K562 (cell line): ENCODE data around the gene WDR93. TPM values are rescaled to one million over a fixed set of nuclear protein-coding genes. Genes with fewer than 3 reads are reported as not detected.
A peak's percentile ranks its signal among the peaks of the same experiment; 100 is the strongest.

ENCODE experiments used
- ARID1B ChIP-seq: fragments of 450-650 bp; IDR thresholded peaks from 2 replicates; pipeline ENCODE4 v1.6.1; 2016; ENCODE audit warnings: antibody characterized with exemption, mild to moderate bottlenecking, inconsistent platforms
- DPF2 ChIP-seq: fragments of 450-650 bp; IDR thresholded peaks from 2 replicates; pipeline ENCODE4 v1.6.1; 2016
- HDAC6 ChIP-seq: IDR thresholded peaks from 2 replicates; pipeline ENCODE4 v1.6.1; 2012; ENCODE audit warnings: low read depth, mild to moderate bottlenecking, control low read depth, inconsistent platforms, low read length, moderate library complexity
- MTA2 ChIP-seq: fragments of 450-650 bp; IDR thresholded peaks from 2 replicates; pipeline ENCODE4 v1.6.1; 2016; ENCODE audit warnings: low read depth
- MYNN ChIP-seq, 2 experiments: sonication (generic); formaldehyde crosslinking in 1 of 2; IDR thresholded peaks; 2 replicates each; pipeline versions ENCODE4 v1.5.0 to v1.6.1; 2016 to 2020; ENCODE audit warnings: antibody characterized with exemption in 1 of 2, missing genetic modification reagents in 1 of 2
- NCOA4 ChIP-seq: fragments of 450-650 bp; IDR thresholded peaks from 2 replicates; pipeline ENCODE4 v1.6.1; 2018; ENCODE audit warnings: mild to moderate bottlenecking; ENCODE audit not compliant: partially characterized antibody
- RBM15 ChIP-seq: fragments of 200-400 bp; formaldehyde crosslinking; IDR thresholded peaks from 2 replicates; pipeline ENCODE4 v1.6.1; 2018; ENCODE audit warnings: mild to moderate bottlenecking, low read length, moderate library complexity; ENCODE audit not compliant: insufficient read depth
- SMARCE1 ChIP-seq: fragments of 450-650 bp; IDR thresholded peaks from 2 replicates; pipeline ENCODE4 v1.7.1; 2016; ENCODE audit warnings: mild to moderate bottlenecking
- SREBF2 ChIP-seq: sonication (generic); formaldehyde crosslinking; IDR thresholded peaks from 2 replicates; pipeline ENCODE4 v1.4.0; 2020; ENCODE audit warnings: mild to moderate bottlenecking, missing genetic modification reagents
- polyA plus RNA-seq, 8 experiments: library from polyadenylated mRNA; depleted of rRNA in 4 of 8; stranded (reverse) in 5 of 8; unstranded in 3 of 8; fragments of >200 nt; fragmentation: Nextera tagmentation in 2 of 8; fragmentation: Illumina TruSeq in 1 of 8; extraction: Ambion mirVana in 2 of 8; extraction: Trizol in 1 of 8; gene quantifications; 2 replicates each; pipeline versions ENCODE4 v1.2.1 to v1.2.3, GENCODE V29; 2011 to 2014; ENCODE audit warnings: inconsistent platforms in 1 of 8, missing spikeins in 1 of 8
- total RNA-seq, 7 experiments: library from RNA; depleted of rRNA in 6 of 7; stranded (reverse); fragments of >200 nt in 6 of 7; fragmentation: Illumina TruSeq in 2 of 7; extraction: Trizol in 2 of 7; gene quantifications; 2 replicates each; pipeline versions ENCODE4 v1.2.1 to v1.2.3, GENCODE V29; 2011 to 2021; ENCODE audit warnings: low replicate concordance in 1 of 7
- TF ChIP-seq, protein P1 (sequence below), 3 experiments: fragments of 200-800 bp in 1 of 3; fragments of 250-450 bp in 1 of 3; fragments of 450-650 bp in 1 of 3; sonication (Bioruptor Pico) in 1 of 3; sonication (Bioruptor generic) in 1 of 3; formaldehyde crosslinking in 1 of 3; IDR thresholded peaks; 2 replicates each; pipeline versions ENCODE4 v1.6.1 to v1.8.0; 2016 to 2022; ENCODE audit warnings: mild to moderate bottlenecking in 2 of 3, missing genetic modification characterization in 2 of 3, missing compliant biosample characterization in 1 of 3, moderate library complexity in 1 of 3
- TF ChIP-seq, protein P2 (sequence below): fragments of 250-450 bp; sonication (Bioruptor Pico); IDR thresholded peaks from 2 replicates; pipeline ENCODE4 v1.6.1; 2021; ENCODE audit warnings: mild to moderate bottlenecking
- TF ChIP-seq, protein P3 (sequence below): fragments of 200-800 bp; sonication (Bioruptor generic); IDR thresholded peaks from 2 replicates; pipeline ENCODE4 v1.6.1; 2017; ENCODE audit warnings: missing genetic modification characterization, missing compliant biosample characterization
- TF ChIP-seq, protein P4 (sequence below): fragments of 450-650 bp; formaldehyde crosslinking; IDR thresholded peaks from 2 replicates; pipeline ENCODE4 v1.4.0; 2020; ENCODE audit warnings: mild to moderate bottlenecking
- TF ChIP-seq, protein P5 (sequence below): fragments of 250-450 bp; sonication (Bioruptor Pico); IDR thresholded peaks from 2 replicates; pipeline ENCODE4 v1.8.0; 2021; ENCODE audit warnings: borderline replicate concordance, mild to moderate bottlenecking, moderate library complexity; ENCODE audit not compliant: poor library complexity, severe bottlenecking
- TF ChIP-seq, protein P6 (sequence below): sonication (generic); formaldehyde crosslinking; IDR thresholded peaks from 2 replicates; pipeline ENCODE4 v1.8.0; 2022; ENCODE audit warnings: mild to moderate bottlenecking, missing genetic modification reagents
- TF ChIP-seq, protein P7 (sequence below): sonication (generic); formaldehyde crosslinking; IDR thresholded peaks from 2 replicates; pipeline ENCODE4 v1.8.0; 2023; ENCODE audit warnings: mild to moderate bottlenecking, missing genetic modification reagents

Gene WDR93
- total and polyA plus RNA-seq, 9 of the 15 experiments (the other 6 are each of a cell fraction or from before 2014, with no cell fraction given): not detected

DNA sequence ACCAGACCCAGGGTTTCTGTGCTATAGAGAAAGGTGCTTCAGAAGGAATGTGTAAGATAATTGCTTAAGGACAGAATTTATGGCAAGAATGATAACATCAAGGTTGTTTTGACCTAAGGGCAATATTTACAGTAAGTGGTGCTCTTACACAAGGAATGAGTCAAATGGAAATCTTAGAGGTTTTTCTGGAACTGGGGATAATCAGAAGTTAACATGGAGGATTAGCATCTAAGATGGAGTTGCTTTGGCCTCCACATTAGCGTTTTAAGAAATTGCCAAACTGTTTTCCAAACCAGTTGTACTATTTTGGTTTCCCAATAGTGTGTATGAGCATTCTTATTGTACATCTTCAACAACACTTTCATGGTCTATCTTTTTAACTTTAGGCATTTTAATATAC lies 3.1 kb downstream of the WDR93 start (continued):
- TF ChIP-seq, protein P1, sequence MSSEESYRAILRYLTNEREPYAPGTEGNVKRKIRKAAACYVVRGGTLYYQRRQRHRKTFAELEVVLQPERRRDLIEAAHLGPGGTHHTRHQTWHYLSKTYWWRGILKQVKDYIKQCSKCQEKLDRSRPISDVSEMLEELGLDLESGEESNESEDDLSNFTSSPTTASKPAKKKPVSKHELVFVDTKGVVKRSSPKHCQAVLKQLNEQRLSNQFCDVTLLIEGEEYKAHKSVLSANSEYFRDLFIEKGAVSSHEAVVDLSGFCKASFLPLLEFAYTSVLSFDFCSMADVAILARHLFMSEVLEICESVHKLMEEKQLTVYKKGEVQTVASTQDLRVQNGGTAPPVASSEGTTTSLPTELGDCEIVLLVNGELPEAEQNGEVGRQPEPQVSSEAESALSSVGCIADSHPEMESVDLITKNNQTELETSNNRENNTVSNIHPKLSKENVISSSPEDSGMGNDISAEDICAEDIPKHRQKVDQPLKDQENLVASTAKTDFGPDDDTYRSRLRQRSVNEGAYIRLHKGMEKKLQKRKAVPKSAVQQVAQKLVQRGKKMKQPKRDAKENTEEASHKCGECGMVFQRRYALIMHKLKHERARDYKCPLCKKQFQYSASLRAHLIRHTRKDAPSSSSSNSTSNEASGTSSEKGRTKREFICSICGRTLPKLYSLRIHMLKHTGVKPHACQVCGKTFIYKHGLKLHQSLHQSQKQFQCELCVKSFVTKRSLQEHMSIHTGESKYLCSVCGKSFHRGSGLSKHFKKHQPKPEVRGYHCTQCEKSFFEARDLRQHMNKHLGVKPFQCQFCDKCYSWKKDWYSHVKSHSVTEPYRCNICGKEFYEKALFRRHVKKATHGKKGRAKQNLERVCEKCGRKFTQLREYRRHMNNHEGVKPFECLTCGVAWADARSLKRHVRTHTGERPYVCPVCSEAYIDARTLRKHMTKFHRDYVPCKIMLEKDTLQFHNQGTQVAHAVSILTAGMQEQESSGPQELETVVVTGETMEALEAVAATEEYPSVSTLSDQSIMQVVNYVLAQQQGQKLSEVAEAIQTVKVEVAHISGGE (CRISPR knock-in tag; IDR thresholded peaks at IDR 0.05): 0 out of 6 replicates have a peak, but pooled peaks of 1 of the 3 experiments have one; percentile 24
- no peak for TF ChIP-seq SMARCE1
- TF ChIP-seq, protein P2, sequence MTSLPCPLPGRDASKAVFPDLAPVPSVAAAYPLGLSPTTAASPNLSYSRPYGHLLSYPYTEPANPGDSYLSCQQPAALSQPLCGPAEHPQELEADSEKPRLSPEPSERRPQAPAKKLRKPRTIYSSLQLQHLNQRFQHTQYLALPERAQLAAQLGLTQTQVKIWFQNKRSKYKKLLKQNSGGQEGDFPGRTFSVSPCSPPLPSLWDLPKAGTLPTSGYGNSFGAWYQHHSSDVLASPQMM (CRISPR knock-in tag): no peak
- TF ChIP-seq, protein P3, sequence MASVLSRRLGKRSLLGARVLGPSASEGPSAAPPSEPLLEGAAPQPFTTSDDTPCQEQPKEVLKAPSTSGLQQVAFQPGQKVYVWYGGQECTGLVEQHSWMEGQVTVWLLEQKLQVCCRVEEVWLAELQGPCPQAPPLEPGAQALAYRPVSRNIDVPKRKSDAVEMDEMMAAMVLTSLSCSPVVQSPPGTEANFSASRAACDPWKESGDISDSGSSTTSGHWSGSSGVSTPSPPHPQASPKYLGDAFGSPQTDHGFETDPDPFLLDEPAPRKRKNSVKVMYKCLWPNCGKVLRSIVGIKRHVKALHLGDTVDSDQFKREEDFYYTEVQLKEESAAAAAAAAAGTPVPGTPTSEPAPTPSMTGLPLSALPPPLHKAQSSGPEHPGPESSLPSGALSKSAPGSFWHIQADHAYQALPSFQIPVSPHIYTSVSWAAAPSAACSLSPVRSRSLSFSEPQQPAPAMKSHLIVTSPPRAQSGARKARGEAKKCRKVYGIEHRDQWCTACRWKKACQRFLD: peak; percentile 55; the same call in 1 of the 2 replicates
- TF ChIP-seq MTA2: no peak
- TF ChIP-seq ARID1B: no peak
- no peak for TF ChIP-seq DPF2
- TF ChIP-seq, protein P4, sequence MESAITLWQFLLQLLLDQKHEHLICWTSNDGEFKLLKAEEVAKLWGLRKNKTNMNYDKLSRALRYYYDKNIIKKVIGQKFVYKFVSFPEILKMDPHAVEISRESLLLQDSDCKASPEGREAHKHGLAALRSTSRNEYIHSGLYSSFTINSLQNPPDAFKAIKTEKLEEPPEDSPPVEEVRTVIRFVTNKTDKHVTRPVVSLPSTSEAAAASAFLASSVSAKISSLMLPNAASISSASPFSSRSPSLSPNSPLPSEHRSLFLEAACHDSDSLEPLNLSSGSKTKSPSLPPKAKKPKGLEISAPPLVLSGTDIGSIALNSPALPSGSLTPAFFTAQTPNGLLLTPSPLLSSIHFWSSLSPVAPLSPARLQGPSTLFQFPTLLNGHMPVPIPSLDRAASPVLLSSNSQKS (CRISPR knock-in tag): no peak
- no peak for TF ChIP-seq RBM15
- no peak for TF ChIP-seq MYNN (IDR thresholded peaks at IDR 0.05)
- no peak for TF ChIP-seq MYNN (CRISPR knock-in tag; IDR thresholded peaks at IDR 0.05)
- TF ChIP-seq, protein P5, sequence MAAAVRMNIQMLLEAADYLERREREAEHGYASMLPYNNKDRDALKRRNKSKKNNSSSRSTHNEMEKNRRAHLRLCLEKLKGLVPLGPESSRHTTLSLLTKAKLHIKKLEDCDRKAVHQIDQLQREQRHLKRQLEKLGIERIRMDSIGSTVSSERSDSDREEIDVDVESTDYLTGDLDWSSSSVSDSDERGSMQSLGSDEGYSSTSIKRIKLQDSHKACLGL: no peak
- TF ChIP-seq, protein P6, sequence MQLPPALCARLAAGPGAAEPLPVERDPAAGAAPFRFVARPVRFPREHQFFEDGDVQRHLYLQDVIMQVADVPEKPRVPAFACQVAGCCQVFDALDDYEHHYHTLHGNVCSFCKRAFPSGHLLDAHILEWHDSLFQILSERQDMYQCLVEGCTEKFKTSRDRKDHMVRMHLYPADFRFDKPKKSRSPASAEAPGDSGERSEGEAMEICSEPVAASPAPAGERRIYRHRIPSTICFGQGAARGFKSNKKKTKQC (CRISPR knock-in tag): no peak
- TF ChIP-seq, protein P7, sequence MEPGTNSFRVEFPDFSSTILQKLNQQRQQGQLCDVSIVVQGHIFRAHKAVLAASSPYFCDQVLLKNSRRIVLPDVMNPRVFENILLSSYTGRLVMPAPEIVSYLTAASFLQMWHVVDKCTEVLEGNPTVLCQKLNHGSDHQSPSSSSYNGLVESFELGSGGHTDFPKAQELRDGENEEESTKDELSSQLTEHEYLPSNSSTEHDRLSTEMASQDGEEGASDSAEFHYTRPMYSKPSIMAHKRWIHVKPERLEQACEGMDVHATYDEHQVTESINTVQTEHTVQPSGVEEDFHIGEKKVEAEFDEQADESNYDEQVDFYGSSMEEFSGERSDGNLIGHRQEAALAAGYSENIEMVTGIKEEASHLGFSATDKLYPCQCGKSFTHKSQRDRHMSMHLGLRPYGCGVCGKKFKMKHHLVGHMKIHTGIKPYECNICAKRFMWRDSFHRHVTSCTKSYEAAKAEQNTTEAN (CRISPR knock-in tag): no peak
- TF ChIP-seq HDAC6: no peak
- no peak for TF ChIP-seq NCOA4
- TF ChIP-seq SREBF2 (CRISPR knock-in tag): no peak
